Left ventricle myocardium inferior (tissue), 1 donor: ENCODE results near the gene MAB21L4. TPM values are rescaled to one million over a fixed set of nuclear protein-coding genes. Genes with fewer than 3 reads are reported as not detected.

Source experiments
- DNase-seq: peaks from one replicate; pipeline ENCODE4 v3.0.0-alpha.2; 2020
- H3K27ac ChIP-seq: fragments of 200-600 bp; replicated peaks from 2 replicates; pipeline ENCODE4 v1.8.0; 2021
- H3K27me3 ChIP-seq: fragments of 200-600 bp; 2 replicates; pipeline ENCODE4 v1.8.0; 2021; ENCODE audit warnings: low read depth
- H3K36me3 ChIP-seq: fragments of 200-600 bp; 2 replicates; pipeline ENCODE4 v1.8.0; 2021
- H3K4me1 ChIP-seq: fragments of 200-600 bp; 2 replicates; pipeline ENCODE4 v1.8.0; 2021
- H3K4me3 ChIP-seq: fragments of 200-600 bp; 2 replicates; pipeline ENCODE4 v1.8.0; 2021; ENCODE audit warnings: mild to moderate bottlenecking, moderate library complexity
- H3K9me3 ChIP-seq: fragments of 200-600 bp; replicated peaks from 2 replicates; pipeline ENCODE4 v1.8.0; 2021
- intact Hi-C: fragments of 100-400 bp; cut with micrococcal nuclease; formaldehyde crosslinking; loops from one replicate; pipeline ENCODE4 v1.11.0; 2022
- total RNA-seq: library from RNA; stranded (reverse); fragmentation: NEBNext Ultra II Directional; extraction: Animal tissue kit (Norgen Biotek cat#: 25700); gene quantifications from one replicate; pipeline ENCODE4 v1.2.1, GENCODE V29; 2021
- TF ChIP-seq, protein P1 (sequence below): fragments of 200-600 bp; IDR thresholded peaks from 2 replicates; pipeline ENCODE4 v1.8.0; 2021; ENCODE audit warnings: antibody characterized with exemption, mild to moderate bottlenecking, borderline replicate concordance
- donor health status: DM: no; HTN: yes; CAD: no; lungs with severe emphysema.

The MAB21L4 gene
- total RNA-seq, 1 donor from 2014 or later: not detected

GRCh38 chr2:240868286-240869108, 27.5 kb downstream of the MAB21L4 start, which contains the start of gene AGXT:
Gene AGXT (plus strand): TSS chr2:240868824. CDS start chr2:240868866, 42 bp downstream.
- TF ChIP-seq, protein P1, sequence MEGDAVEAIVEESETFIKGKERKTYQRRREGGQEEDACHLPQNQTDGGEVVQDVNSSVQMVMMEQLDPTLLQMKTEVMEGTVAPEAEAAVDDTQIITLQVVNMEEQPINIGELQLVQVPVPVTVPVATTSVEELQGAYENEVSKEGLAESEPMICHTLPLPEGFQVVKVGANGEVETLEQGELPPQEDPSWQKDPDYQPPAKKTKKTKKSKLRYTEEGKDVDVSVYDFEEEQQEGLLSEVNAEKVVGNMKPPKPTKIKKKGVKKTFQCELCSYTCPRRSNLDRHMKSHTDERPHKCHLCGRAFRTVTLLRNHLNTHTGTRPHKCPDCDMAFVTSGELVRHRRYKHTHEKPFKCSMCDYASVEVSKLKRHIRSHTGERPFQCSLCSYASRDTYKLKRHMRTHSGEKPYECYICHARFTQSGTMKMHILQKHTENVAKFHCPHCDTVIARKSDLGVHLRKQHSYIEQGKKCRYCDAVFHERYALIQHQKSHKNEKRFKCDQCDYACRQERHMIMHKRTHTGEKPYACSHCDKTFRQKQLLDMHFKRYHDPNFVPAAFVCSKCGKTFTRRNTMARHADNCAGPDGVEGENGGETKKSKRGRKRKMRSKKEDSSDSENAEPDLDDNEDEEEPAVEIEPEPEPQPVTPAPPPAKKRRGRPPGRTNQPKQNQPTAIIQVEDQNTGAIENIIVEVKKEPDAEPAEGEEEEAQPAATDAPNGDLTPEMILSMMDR: no peak
- Histone ChIP-seq H3K27me3 (peaks cover 20% of the 10 kb centered on the region), H3K27ac (no peak within 1 kb of the TSS), H3K4me1 (no peaks in the 10 kb centered on the region), H3K36me3 (no peaks in the 10 kb centered on the region), H3K9me3 (no peaks in the 10 kb centered on the region), H3K4me3 (no peak within 1 kb of the TSS)
- DNase-seq: no peak
- intact Hi-C loops: no loop called here

- Histone ChIP-seq H3K36me3 (no peaks in the 10 kb centered on the region), H3K4me1 (no peaks in the 10 kb centered on the region), H3K9me3 (no peaks in the 10 kb centered on the region), H3K27ac (no peak overlapping the region), H3K4me3 (no peak overlapping the region), H3K27me3 (peaks cover 7% of the 10 kb centered on the region)
- TF ChIP-seq, protein P1: no peak
- intact Hi-C loops: no loop called here
- DNase-seq: no peak
Measured at GRCh38 chr2:240865391-240865790, 30.6 kb downstream of the MAB21L4 start.

DNA sequence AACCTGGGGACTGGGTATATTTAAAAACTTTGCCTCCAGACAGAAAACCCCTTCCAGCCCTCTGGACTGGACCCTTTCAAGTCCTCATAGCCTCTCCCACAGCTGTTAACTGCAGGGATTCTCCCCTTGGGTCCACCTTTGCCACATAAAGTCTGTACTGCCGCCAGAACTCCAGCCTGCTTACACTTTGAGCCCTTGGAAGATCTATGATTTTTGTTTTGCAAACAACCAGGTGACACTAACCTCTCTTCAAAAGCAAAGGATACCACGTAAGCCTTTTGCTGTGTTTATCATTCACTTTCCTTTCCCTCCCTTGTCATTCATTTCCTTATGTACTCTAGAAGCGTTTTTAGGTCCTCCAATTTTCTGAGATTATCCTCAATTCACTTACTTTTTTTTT, 31.5 kb downstream of the MAB21L4 start:
- no peak for DNase-seq
- Histone ChIP-seq H3K27me3 (no peaks in the 10 kb centered on the region), H3K4me3 (no peak overlapping the region), H3K9me3 (no peaks in the 10 kb centered on the region), H3K36me3 (no peaks in the 10 kb centered on the region), H3K4me1 (no peaks in the 10 kb centered on the region), H3K27ac (no peak overlapping the region)
- TF ChIP-seq, protein P1: no peak
- intact Hi-C loops: no loop called here

GRCh38 chr2:240861547-240861946, 34.4 kb downstream of the MAB21L4 start:
- Histone ChIP-seq H3K27me3 (no peaks in the 10 kb centered on the region), H3K4me3 (no peak overlapping the region), H3K36me3 (no peaks in the 10 kb centered on the region), H3K9me3 (no peaks in the 10 kb centered on the region), H3K27ac (no peak overlapping the region), H3K4me1 (no peaks in the 10 kb centered on the region)
- TF ChIP-seq, protein P1: no peak
- intact Hi-C loops: no loop called here
- no peak for DNase-seq

- peaks cover 11% of the 10 kb centered on the region for H3K9me3 ChIP-seq
- no peaks in the 10 kb centered on the region for H3K4me1 ChIP-seq
- H3K4me3 ChIP-seq: no peak overlapping the region
- H3K36me3 ChIP-seq: no peaks in the 10 kb centered on the region
- H3K27me3 ChIP-seq: no peaks in the 10 kb centered on the region
- intact Hi-C loops: no loop called here
- no peak overlapping the region for H3K27ac ChIP-seq
- TF ChIP-seq, protein P1: no peak
- DNase-seq: no peak
Measured at GRCh38 chr2:240858871-240859270, 37.1 kb downstream of the MAB21L4 start.
